PC-3 (cell line): ENCODE results near the gene AFF3. TPM values are rescaled to one million over a fixed set of nuclear protein-coding genes. Genes with fewer than 3 reads are reported as not detected.

ENCODE experiments used
- ATAC-seq: fragments of 200-7000 bp; cut with Tn5 transposase; 2 replicates; pipeline ENCODE4 v1.9.1; 2020; ENCODE audit warnings: mild to moderate bottlenecking, moderate library complexity
- BruUV-seq: library from RNA; stranded (reverse); fragments of 400-500 nt; replicated peaks from 2 replicates; lab custom pipeline; 2021; lab: Mats Ljungman, UMichigan
- CTCF ChIA-PET: fragments of 300-600 bp; sonication (Branson Sonifier 250); formaldehyde crosslinking; loops from one replicate; lab custom pipeline; 2022; ENCODE audit warnings: antibody characterized with exemption; lab: Charles Lee
- POLR2A ChIA-PET: fragments of 300-600 bp; sonication (Branson Sonifier 250); formaldehyde crosslinking; loops from one replicate; lab custom pipeline; 2022; ENCODE audit warnings: antibody characterized with exemption; ENCODE audit not compliant: unreplicated experiment; lab: Charles Lee
- DNase-seq: peaks from one replicate; pipeline ENCODE4 v3.0.0-alpha.2; 2015
- H2AFZ ChIP-seq: fragments of 300-600 bp; sonication (generic); 2 replicates; pipeline ENCODE4 v1.6.0; 2016; ENCODE audit warnings: antibody characterized with exemption, low read length
- H3F3A ChIP-seq: fragments of 300-600 bp; sonication (generic); one replicate; pipeline ENCODE4 v1.6.0; 2017; ENCODE audit warnings: antibody characterized with exemption, low read length, control low read depth, mild to moderate bottlenecking; ENCODE audit not compliant: unreplicated experiment
- H3K27ac ChIP-seq: fragments of 300-600 bp; sonication (generic); 2 replicates; pipeline ENCODE4 v1.5.1; 2016; ENCODE audit warnings: mild to moderate bottlenecking, low read length
- H3K27me3 ChIP-seq: fragments of 300-600 bp; sonication (generic); 2 replicates; pipeline ENCODE4 v1.6.1; 2016; ENCODE audit warnings: low read length, mixed read lengths
- H3K36me3 ChIP-seq: fragments of 300-600 bp; sonication (generic); 2 replicates; pipeline ENCODE4 v1.6.1; 2016; ENCODE audit warnings: low read depth, mixed run types, low read length, mixed read lengths
- H3K4me1 ChIP-seq: fragments of 300-600 bp; sonication (generic); 2 replicates; pipeline ENCODE4 v1.5.1; 2016; ENCODE audit warnings: low read length; ENCODE audit not compliant: insufficient read depth
- H3K4me2 ChIP-seq: fragments of 300-600 bp; sonication (generic); 2 replicates; pipeline ENCODE4 v1.6.0; 2016; ENCODE audit warnings: low read length
- H3K4me3 ChIP-seq: fragments of 300-600 bp; sonication (generic); 2 replicates; pipeline ENCODE4 v1.5.1; 2016; ENCODE audit warnings: mild to moderate bottlenecking, low read length, mixed read lengths
- H3K79me2 ChIP-seq: fragments of 300-600 bp; sonication (generic); 2 replicates; pipeline ENCODE4 v1.6.1; 2017; ENCODE audit warnings: low read length, mixed read lengths
- H3K9ac ChIP-seq: fragments of 300-600 bp; sonication (generic); 2 replicates; pipeline ENCODE4 v1.6.0; 2016; ENCODE audit warnings: mild to moderate bottlenecking, low read length
- H3K9me2 ChIP-seq: fragments of 300-600 bp; sonication (generic); replicated peaks from 2 replicates; pipeline ENCODE4 v1.6.1; 2016; ENCODE audit warnings: mixed run types, low read length, mixed read lengths
- H3K9me3 ChIP-seq: fragments of 300-600 bp; sonication (generic); 2 replicates; pipeline ENCODE4 v1.6.1; 2016; ENCODE audit warnings: low read length, mixed read lengths
- H4K20me1 ChIP-seq: fragments of 300-600 bp; sonication (generic); 2 replicates; pipeline ENCODE4 v1.6.1; 2016; ENCODE audit warnings: low read length, mixed read lengths
- CTCF ChIP-seq: fragments of 300-600 bp; sonication (generic); conservative IDR thresholded peaks from 2 replicates; pipeline ENCODE4 v1.5.1; 2017; ENCODE audit warnings: antibody characterized with exemption, low read depth, mild to moderate bottlenecking, low read length
- EZH2 ChIP-seq: fragments of 300-600 bp; sonication (generic); IDR thresholded peaks from one replicate; pipeline ENCODE4 v1.6.1; 2017; ENCODE audit warnings: antibody characterized with exemption, mild to moderate bottlenecking, low read length; ENCODE audit not compliant: unreplicated experiment
- EZH2phosphoT487 ChIP-seq: fragments of 300-600 bp; sonication (generic); IDR thresholded peaks from 2 replicates; pipeline ENCODE4 v1.6.1; 2018; ENCODE audit warnings: mild to moderate bottlenecking, antibody characterized with exemption, low read length, borderline replicate concordance
- intact Hi-C: fragments of 100-400 bp; cut with micrococcal nuclease; formaldehyde crosslinking; loops from 2 replicates; pipeline ENCODE4 v1.9.0; 2023
- total RNA-seq: library from RNA; depleted of rRNA; stranded (reverse); fragments of >200 nt; gene quantifications from 2 replicates; pipeline ENCODE4 v1.2.3, GENCODE V29; 2014

The AFF3 gene
- total RNA-seq, 1 experiment from 2014 or later: 0.04 TPM

GRCh38 chr2:99572373-99573164 lies 569.8 kb downstream of the AFF3 start:
- Histone ChIP-seq H3K4me1 (peaks cover 5% of the 10 kb centered on the region), H3K4me2 (peak overlapping the region; percentile 68), H3K27me3 (no peaks in the 10 kb centered on the region), H2AFZ (peak overlapping the region; percentile 64; the same call in 1 of the 2 replicates), H3K9me3 (no peaks in the 10 kb centered on the region), H3K36me3 (no peaks in the 10 kb centered on the region), H3K27ac (no peak overlapping the region), H3K4me3 (no peak overlapping the region), H3F3A (no peaks in the 10 kb centered on the region), H3K9me2 (no peaks in the 10 kb centered on the region), H3K79me2 (no peaks in the 10 kb centered on the region), H3K9ac (no peak overlapping the region), H4K20me1 (no peaks in the 10 kb centered on the region)
- DNase-seq (peak; percentile 18), ATAC-seq (peak; percentile 42)
- BruUV-seq: no TSS peak
- intact Hi-C loops: loop anchor here (5.0 kb wide), 1 partner anchor 90 kb away; no protein-coding TSS in a partner anchor
- ChIA-PET POLR2A (no interaction called here), CTCF (interaction anchor here (0.5 to 1.1 kb wide), 2 partner anchors 688 to 690 kb away, joined by 3 to 4 read pairs; no protein-coding TSS in a partner anchor)
- TF ChIP-seq CTCF: no peak
- no peak for TF ChIP-seq EZH2phosphoT487
- no peak for TF ChIP-seq EZH2

GRCh38 chr2:99571954-99572353 lies 570.4 kb downstream of the AFF3 start:
- Histone ChIP-seq H3K9me2 (no peaks in the 10 kb centered on the region), H3F3A (no peaks in the 10 kb centered on the region), H3K4me1 (peaks cover 5% of the 10 kb centered on the region), H3K4me2 (peak overlapping the region; percentile 68), H3K79me2 (no peaks in the 10 kb centered on the region), H2AFZ (no peak overlapping the region), H3K36me3 (no peaks in the 10 kb centered on the region), H3K9ac (no peak overlapping the region), H3K27me3 (no peaks in the 10 kb centered on the region), H3K9me3 (no peaks in the 10 kb centered on the region), H3K27ac (no peak overlapping the region), H3K4me3 (no peak overlapping the region), H4K20me1 (no peaks in the 10 kb centered on the region)
- ATAC-seq: peak; percentile 87
- no TSS peak for BruUV-seq
- CTCF ChIA-PET: interaction anchor here (1.1 kb wide), 1 partner anchor 688 kb away, joined by 3 read pairs; no protein-coding TSS in a partner anchor
- POLR2A ChIA-PET: no interaction called here
- peak; percentile 46 for DNase-seq
- TF ChIP-seq EZH2 (no peak), CTCF (no peak), EZH2phosphoT487 (no peak)
- intact Hi-C loops: loop anchor here (5.0 kb wide), 1 partner anchor 90 kb away; no protein-coding TSS in a partner anchor

GRCh38 chr2:99571533-99571932 lies 570.9 kb downstream of the AFF3 start:
- Histone ChIP-seq H3K79me2 (no peaks in the 10 kb centered on the region), H3F3A (no peaks in the 10 kb centered on the region), H3K27ac (no peak overlapping the region), H3K9me2 (no peaks in the 10 kb centered on the region), H2AFZ (no peak overlapping the region), H3K36me3 (no peaks in the 10 kb centered on the region), H3K27me3 (no peaks in the 10 kb centered on the region), H3K4me1 (peaks cover 5% of the 10 kb centered on the region), H3K9ac (no peak overlapping the region), H3K4me3 (no peak overlapping the region), H3K9me3 (no peaks in the 10 kb centered on the region), H3K4me2 (peak overlapping the region; percentile 32), H4K20me1 (no peaks in the 10 kb centered on the region)
- ChIA-PET CTCF (no interaction called here), POLR2A (no interaction called here)
- ATAC-seq: peak; percentile 44
- intact Hi-C loops: loop anchor here (5.0 kb wide), 1 partner anchor 91 kb away; no protein-coding TSS in a partner anchor
- no peak for TF ChIP-seq EZH2phosphoT487
- DNase-seq: peak; percentile 3
- no TSS peak for BruUV-seq
